ENCODE data around the gene FOXP1. TPM values are rescaled to one million over a fixed set of nuclear protein-coding genes. Genes with fewer than 3 reads are reported as not detected.

The FOXP1 gene
- total and polyA plus RNA-seq, 9 of the 15 experiments (the other 6 are each of a cell fraction or from before 2014, with no cell fraction given): 7.7 to 34.5 (median 13.7) TPM

- intact Hi-C loops (cut with micrococcal nuclease) (no loop called here), in situ Hi-C loops (cut with MboI) (no loop called here)
- POLR2A ChIA-PET: interaction anchor here (0.6 to 0.7 kb wide), 2 partner anchors 10 to 561 kb away, joined by 3 to 5 read pairs; no protein-coding TSS in a partner anchor
- no peaks in the 10 kb centered on the region for H3K9me1 ChIP-seq (ENCODE audit: control insufficient read depth, insufficient read depth, low read length)
- WGBS (ENCODE audit: insufficient coverage, low coverage, missing lambda C conversion rate): 12% methylated on average over 6 of the region's 7 CpGs
- FAIRE-seq: peak; percentile 62
- no peak overlapping the region for H3K4me3 ChIP-seq
- H3K36me3 ChIP-seq (ENCODE audit: control insufficient read depth, insufficient read depth, low read length): no peaks in the 10 kb centered on the region
- DNase-seq (ENCODE audit: extremely low read depth in 1 of 4, low spot score in 3 of 4): peak in 1 of 4 experiments; percentile 56
- no peaks in the 10 kb centered on the region for H3K9me3 ChIP-seq (replicated peaks; ENCODE audit: control insufficient read depth, insufficient read depth, low read depth, low read length)
- ATAC-seq: peak; percentile 87
- peak overlapping the region; percentile 37; the same call in 1 of the 2 replicates for H2AFZ ChIP-seq (ENCODE audit: low read depth, low read length)
- no peaks in the 10 kb centered on the region for H4K20me1 ChIP-seq (replicated peaks; ENCODE audit: control insufficient read depth, insufficient read depth, low read length)
- BruUV-seq (replicated peaks): no TSS peak
- H3K4me2 ChIP-seq (ENCODE audit: insufficient read depth, low read length): no peak overlapping the region
- H3K27me3 ChIP-seq (ENCODE audit: control insufficient read depth in 2 of 2, insufficient read depth in 2 of 2, low read length in 2 of 2): no peaks in the 10 kb centered on the region
- CTCF ChIA-PET (ENCODE audit: low intra/inter-chr PET ratio): no interaction called here
- peaks cover 5% of the 10 kb centered on the region in 2 experiments for H3K4me1 ChIP-seq (replicated peaks in 1 of 2; ENCODE audit: control insufficient read depth in 2 of 2, insufficient read depth in 2 of 2, low read length in 2 of 2)
- peak overlapping the region; percentile 82; the same call in 1 of the 3 replicates for H3K27ac ChIP-seq (ENCODE audit: extremely low read depth, low read depth, low read length)
- no peak overlapping the region for H3K9ac ChIP-seq (ENCODE audit: insufficient read depth in 1 of 2, low read depth in 2 of 2, low read length in 2 of 2)
- H3K79me2 ChIP-seq (ENCODE audit: control insufficient read depth, insufficient read depth, low read length): no peaks in the 10 kb centered on the region
- TF ChIP-seq, protein P1, sequence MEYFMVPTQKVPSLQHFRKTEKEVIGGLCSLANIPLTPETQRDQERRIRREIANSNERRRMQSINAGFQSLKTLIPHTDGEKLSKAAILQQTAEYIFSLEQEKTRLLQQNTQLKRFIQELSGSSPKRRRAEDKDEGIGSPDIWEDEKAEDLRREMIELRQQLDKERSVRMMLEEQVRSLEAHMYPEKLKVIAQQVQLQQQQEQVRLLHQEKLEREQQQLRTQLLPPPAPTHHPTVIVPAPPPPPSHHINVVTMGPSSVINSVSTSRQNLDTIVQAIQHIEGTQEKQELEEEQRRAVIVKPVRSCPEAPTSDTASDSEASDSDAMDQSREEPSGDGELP (CRISPR knock-in tag; IDR thresholded peaks at IDR 0.05; ENCODE audit: borderline replicate concordance): peak; percentile 40; the same call in 1 of the 2 replicates
- no peak for TF ChIP-seq ZNF324 (CRISPR knock-in tag; IDR thresholded peaks at IDR 0.05)
- TF ChIP-seq SMAD2 (IDR thresholded peaks at IDR 0.05; ENCODE audit: low read depth, low read length): no peak
- peak; percentile 31; the same call in 1 of the 2 replicates for TF ChIP-seq GABPB1 (CRISPR knock-in tag; IDR thresholded peaks at IDR 0.05)
- TF ChIP-seq TCF7L2 (IDR thresholded peaks at IDR 0.05; ENCODE audit: low read depth, low read length): peak; percentile 81
- peak; percentile 98 for TF ChIP-seq PRDM10 (IDR thresholded peaks at IDR 0.05; ENCODE audit: partially characterized antibody)
- TF ChIP-seq MYNN (IDR thresholded peaks at IDR 0.05): no peak
- no peak for TF ChIP-seq MYNN (CRISPR knock-in tag; IDR thresholded peaks at IDR 0.05)
- TF ChIP-seq, protein P2, sequence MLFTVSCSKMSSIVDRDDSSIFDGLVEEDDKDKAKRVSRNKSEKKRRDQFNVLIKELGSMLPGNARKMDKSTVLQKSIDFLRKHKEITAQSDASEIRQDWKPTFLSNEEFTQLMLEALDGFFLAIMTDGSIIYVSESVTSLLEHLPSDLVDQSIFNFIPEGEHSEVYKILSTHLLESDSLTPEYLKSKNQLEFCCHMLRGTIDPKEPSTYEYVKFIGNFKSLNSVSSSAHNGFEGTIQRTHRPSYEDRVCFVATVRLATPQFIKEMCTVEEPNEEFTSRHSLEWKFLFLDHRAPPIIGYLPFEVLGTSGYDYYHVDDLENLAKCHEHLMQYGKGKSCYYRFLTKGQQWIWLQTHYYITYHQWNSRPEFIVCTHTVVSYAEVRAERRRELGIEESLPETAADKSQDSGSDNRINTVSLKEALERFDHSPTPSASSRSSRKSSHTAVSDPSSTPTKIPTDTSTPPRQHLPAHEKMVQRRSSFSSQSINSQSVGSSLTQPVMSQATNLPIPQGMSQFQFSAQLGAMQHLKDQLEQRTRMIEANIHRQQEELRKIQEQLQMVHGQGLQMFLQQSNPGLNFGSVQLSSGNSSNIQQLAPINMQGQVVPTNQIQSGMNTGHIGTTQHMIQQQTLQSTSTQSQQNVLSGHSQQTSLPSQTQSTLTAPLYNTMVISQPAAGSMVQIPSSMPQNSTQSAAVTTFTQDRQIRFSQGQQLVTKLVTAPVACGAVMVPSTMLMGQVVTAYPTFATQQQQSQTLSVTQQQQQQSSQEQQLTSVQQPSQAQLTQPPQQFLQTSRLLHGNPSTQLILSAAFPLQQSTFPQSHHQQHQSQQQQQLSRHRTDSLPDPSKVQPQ (CRISPR knock-in tag; IDR thresholded peaks at IDR 0.05; ENCODE audit: borderline replicate concordance): no peak
- peak; percentile 58; the same call in 1 of the 2 replicates for TF ChIP-seq CHAMP1 (IDR thresholded peaks at IDR 0.05)
These were observed 440.9 kb downstream of the FOXP1 start for GRCh38 chr3:71142441-71143161.
